HG03354 (cell line): ENCODE measurements around the gene PSME2.

Experiments
- ATAC-seq: cut with Tn5 transposase; IDR thresholded peaks from one replicate; pipeline ENCODE4 v1.9.1; 2021; ENCODE audit warnings: mild to moderate bottlenecking; ENCODE audit not compliant: unreplicated experiment, poor library complexity, severe bottlenecking

The PSME2 gene

GRCh38 chr14:24098927-24099813 is 47.2 kb downstream of the PSME2 start:
- no peak for ATAC-seq

GRCh38 chr14:24098229-24098926 is 48.0 kb downstream of the PSME2 start:
- ATAC-seq: no peak

- ATAC-seq: no peak
Observed at GRCh38 chr14:24096545-24097181, 49.7 kb downstream of the PSME2 start.

- ATAC-seq: peak; percentile 74
Observed at GRCh38 chr14:24095271-24096068, 50.9 kb downstream of the PSME2 start.

GRCh38 chr14:24094841-24095270 is 51.6 kb downstream of the PSME2 start:
- ATAC-seq: no peak

GRCh38 chr14:24093901-24094840 is 52.2 kb downstream of the PSME2 start, which contains the start of gene PCK2:
Gene PCK2, plus strand, starts transcription at chr14:24094311. Its CDS starts 95 bp downstream, at chr14:24094406.
- peak; percentile 54 for ATAC-seq
